SK-N-SH (cell line): ENCODE measurements around the gene LIPN. TPM values are rescaled to one million over a fixed set of nuclear protein-coding genes. Genes with fewer than 3 reads are reported as not detected.
A peak's percentile ranks its signal among the peaks of the same experiment; 100 is the strongest.

Experiments
- CTCF ChIA-PET: fragments of 300-600, 350-600 bp; formaldehyde crosslinking; extraction: SDS; loops from one replicate; lab custom pipeline; 2021; lab: Yijun Ruan, JAX
- POLR2A ChIA-PET: fragments of 350-600 bp; sonication (Branson Sonifier 250); formaldehyde crosslinking; extraction: SDS; loops from one replicate; lab custom pipeline; 2020; ENCODE audit warnings: antibody characterized with exemption, inconsistent platforms; lab: Yijun Ruan, JAX
- DNase-seq: peaks from one replicate; pipeline ENCODE4 v3.0.0; 2012
- H2AFZ ChIP-seq: fragments of 200-600 bp; sonication (generic); 2 replicates; pipeline ENCODE4 v1.8.1; 2016; ENCODE audit warnings: antibody characterized with exemption, mild to moderate bottlenecking, low read depth
- H3F3A ChIP-seq: fragments of 200-600 bp; sonication (generic); replicated peaks from 2 replicates; pipeline ENCODE3; 2016; ENCODE audit warnings: antibody characterized with exemption, mild to moderate bottlenecking; ENCODE audit not compliant: insufficient read depth
- H3K27ac ChIP-seq, 2 experiments: fragments of 200-500 bp in 1 of 2; fragments of 200-600 bp in 1 of 2; sonication (Bioruptor generic) in 1 of 2; sonication (generic), shearing (Covaris generic) in 1 of 2; 2 replicates each; pipeline versions ENCODE4 v1.5.1 to v1.6.1; 2014 to 2016; ENCODE audit warnings: low read depth in 2 of 2, inconsistent platforms in 1 of 2, low read length in 1 of 2, mild to moderate bottlenecking in 1 of 2, mixed read lengths in 1 of 2
- H3K27me3 ChIP-seq: fragments of 200-600 bp; sonication (generic), shearing (Covaris generic); 2 replicates; pipeline ENCODE4 v1.6.1; 2016; ENCODE audit warnings: mixed run types; ENCODE audit not compliant: insufficient read depth
- H3K36me3 ChIP-seq, 2 experiments: fragments of 200-500 bp in 1 of 2; fragments of 200-600 bp in 1 of 2; sonication (Bioruptor generic) in 1 of 2; sonication (generic) in 1 of 2; replicated peaks in 1 of 2; 2 replicates each; pipeline versions ENCODE3 to v1.5.1; 2014 to 2016; ENCODE audit warnings: low read length in 1 of 2, mild to moderate bottlenecking in 1 of 2; ENCODE audit not compliant: insufficient read depth in 2 of 2, control insufficient read depth in 1 of 2
- H3K4me1 ChIP-seq, 2 experiments: fragments of 200-500 bp in 1 of 2; fragments of 200-600 bp in 1 of 2; sonication (Bioruptor generic) in 1 of 2; sonication (generic), shearing (Covaris generic) in 1 of 2; 2 replicates each; pipeline versions ENCODE4 v1.5.1 to v1.6.1; 2014 to 2016; ENCODE audit warnings: low read depth in 1 of 2, low read length in 1 of 2, mixed run types in 1 of 2; ENCODE audit not compliant: insufficient read depth in 2 of 2, control insufficient read depth in 1 of 2
- H3K4me2 ChIP-seq: fragments of 200-600 bp; sonication (generic), shearing (Covaris generic); 2 replicates; pipeline ENCODE4 v1.6.1; 2017; ENCODE audit warnings: mixed run types
- H3K4me3 ChIP-seq, 2 experiments: fragments of 200-500 bp in 1 of 2; fragments of 200-600 bp in 1 of 2; sonication (Bioruptor generic) in 1 of 2; sonication (generic), shearing (Covaris generic) in 1 of 2; 2 replicates each; pipeline versions ENCODE4 v1.5.1 to v1.8.1; 2014 to 2016; ENCODE audit warnings: low read depth in 2 of 2, inconsistent platforms in 1 of 2, low read length in 1 of 2, mild to moderate bottlenecking in 1 of 2, mixed read lengths in 1 of 2, moderate library complexity in 1 of 2
- H3K79me2 ChIP-seq: fragments of 200-600 bp; sonication (generic); 2 replicates; pipeline ENCODE4 v1.8.1; 2017; ENCODE audit warnings: mild to moderate bottlenecking; ENCODE audit not compliant: insufficient read depth
- H3K9ac ChIP-seq: fragments of 200-600 bp; sonication (generic); 2 replicates; pipeline ENCODE4 v1.6.1; 2017; ENCODE audit warnings: mixed run types
- H3K9me2 ChIP-seq: fragments of 200-600 bp; sonication (generic); 2 replicates; pipeline ENCODE4 v1.6.1; 2017; ENCODE audit warnings: mixed run types
- H3K9me3 ChIP-seq: fragments of 200-600 bp; sonication (generic); 2 replicates; pipeline ENCODE4 v1.6.1; 2017; ENCODE audit warnings: mixed run types, mild to moderate bottlenecking, moderate library complexity
- H4K20me1 ChIP-seq: fragments of 200-600 bp; sonication (generic); 2 replicates; pipeline ENCODE4 v1.6.1; 2017; ENCODE audit warnings: mild to moderate bottlenecking, mixed run types; ENCODE audit not compliant: insufficient read depth
- FOSL2 ChIP-seq: IDR thresholded peaks from 2 replicates; pipeline ENCODE4 v1.4.0; 2012; ENCODE audit warnings: low read depth, mild to moderate bottlenecking, moderate library complexity, borderline replicate concordance
- FOXJ3 ChIP-seq: sonication (generic); formaldehyde crosslinking; IDR thresholded peaks from 2 replicates; pipeline ENCODE4 v1.5.1; 2020; ENCODE audit warnings: mild to moderate bottlenecking, missing genetic modification reagents
- GABPA ChIP-seq: IDR thresholded peaks from 2 replicates; pipeline ENCODE4 v1.4.0; 2012; ENCODE audit warnings: low read depth, mild to moderate bottlenecking
- GATA2 ChIP-seq: sonication (generic); formaldehyde crosslinking; IDR thresholded peaks from 2 replicates; pipeline ENCODE4 v1.5.0; 2020; ENCODE audit warnings: mild to moderate bottlenecking, missing genetic modification reagents
- MXI1 ChIP-seq: IDR thresholded peaks from 2 replicates; pipeline ENCODE4 v1.6.1; 2012; ENCODE audit warnings: mild to moderate bottlenecking, low read depth, low read length, improper control_type of control experiment
- NFIC ChIP-seq: IDR thresholded peaks from 2 replicates; pipeline ENCODE4 v1.4.0; 2012; ENCODE audit warnings: borderline replicate concordance
- NRF1 ChIP-seq: IDR thresholded peaks from 2 replicates; pipeline ENCODE4 v1.6.1; 2012; ENCODE audit warnings: low read depth, mild to moderate bottlenecking, low read length
- POLR2AphosphoS5 ChIP-seq: IDR thresholded peaks from 2 replicates; pipeline ENCODE4 v1.6.1; 2012; ENCODE audit warnings: low read depth, low read length
- RCOR1 ChIP-seq: fragments of 150-350 bp; IDR thresholded peaks from 2 replicates; pipeline ENCODE4 v1.6.1; 2017; ENCODE audit warnings: antibody characterized with exemption, low read length
- RXRA ChIP-seq: IDR thresholded peaks from 2 replicates; pipeline ENCODE4 v1.4.0; 2012; ENCODE audit warnings: low read depth, mild to moderate bottlenecking, borderline replicate concordance
- SIN3A ChIP-seq: IDR thresholded peaks from 2 replicates; pipeline ENCODE4 v1.6.1; 2012; ENCODE audit warnings: low read depth, mild to moderate bottlenecking, low read length, moderate library complexity, borderline replicate concordance
- TAF1 ChIP-seq: IDR thresholded peaks from 2 replicates; pipeline ENCODE4 v1.6.1; 2012; ENCODE audit warnings: low read depth, mild to moderate bottlenecking, low read length, moderate library complexity, borderline replicate concordance
- TCF12 ChIP-seq: IDR thresholded peaks from 2 replicates; pipeline ENCODE4 v1.4.0; 2012
- TEAD4 ChIP-seq: IDR thresholded peaks from 2 replicates; pipeline ENCODE4 v1.4.0; 2012; ENCODE audit warnings: mild to moderate bottlenecking, borderline replicate concordance; ENCODE audit not compliant: insufficient read depth
- YY1 ChIP-seq: IDR thresholded peaks from 2 replicates; pipeline ENCODE4 v1.4.0; 2012; ENCODE audit warnings: low read depth, mild to moderate bottlenecking
- WGBS: methylation state at CpG from one replicate; pipeline ENCODE4 v1.1.6; 2017; ENCODE audit warnings: low lambda C conversion rate; 5-methylcytosine and 5-hydroxymethylcytosine counted together
- polyA plus RNA-seq, 3 experiments: library from polyadenylated mRNA; depleted of rRNA; stranded (reverse); fragments of >200 nt; gene quantifications; 2 replicates each; pipeline ENCODE4 v1.2.3, GENCODE V29; 2012
- TF ChIP-seq, protein P1 (sequence below): IDR thresholded peaks from 2 replicates; pipeline ENCODE4 v1.4.0; 2012; ENCODE audit warnings: low read depth, borderline replicate concordance
- TF ChIP-seq, protein P2 (sequence below): IDR thresholded peaks from 2 replicates; pipeline ENCODE4 v1.4.0; 2012; ENCODE audit warnings: low read depth, borderline replicate concordance
- TF ChIP-seq, protein P3 (sequence below): fragments of 200-600 bp; sonication (generic); IDR thresholded peaks from 2 replicates; pipeline ENCODE4 v1.6.1; 2017; ENCODE audit warnings: antibody characterized with exemption, mild to moderate bottlenecking, moderate library complexity

Gene LIPN
- polyA plus RNA-seq, 1 of the 3 experiments (the other 2 are of a cell fraction) = not detected

DNA sequence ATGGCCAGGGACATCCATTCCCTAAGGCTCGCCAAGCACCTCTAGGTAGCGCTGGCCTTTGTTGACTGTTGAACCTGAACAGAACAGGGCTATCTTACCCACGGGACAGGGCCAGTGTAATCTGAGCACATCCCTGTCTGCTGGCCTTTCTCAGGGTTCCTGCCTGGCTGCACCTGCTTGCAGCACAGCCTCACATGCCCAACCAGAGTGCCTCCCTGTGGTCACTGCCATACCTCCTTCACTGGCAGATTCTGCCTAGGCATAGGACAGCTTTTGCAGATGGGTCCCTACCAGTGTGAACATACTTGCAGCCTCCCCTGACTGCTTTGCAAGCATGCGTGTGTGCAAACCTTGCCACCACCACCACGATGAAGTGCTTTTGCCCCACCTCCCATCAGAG is 15.8 kb upstream of the LIPN start (continued):
- no peak for TF ChIP-seq FOSL2
- no peak for TF ChIP-seq TCF12
- TF ChIP-seq RCOR1 = no peak

DNA sequence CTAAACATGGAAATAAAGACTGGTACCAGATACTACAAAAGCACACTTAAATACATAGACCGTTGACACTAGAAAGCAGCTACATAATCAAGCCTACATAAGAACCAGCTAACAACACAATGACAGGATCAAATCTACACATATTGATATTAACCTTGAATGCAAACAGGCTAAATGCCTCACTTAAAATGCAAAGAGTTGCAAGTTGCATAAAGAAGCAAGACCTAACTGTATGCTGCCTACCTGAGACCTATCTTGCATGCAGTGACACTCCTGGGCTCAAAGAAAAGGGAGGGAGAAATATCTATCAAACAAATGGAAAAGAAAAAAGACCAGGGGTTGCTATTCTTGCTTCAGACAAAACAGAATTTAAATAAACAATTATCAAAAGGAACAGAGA is 14.2 kb upstream of the LIPN start:
- Histone ChIP-seq H4K20me1 (no peaks in the 10 kb centered on the region), H3K36me3 (no peaks in the 10 kb centered on the region), H2AFZ (no peak overlapping the region), H3F3A (no peaks in the 10 kb centered on the region), H3K4me1 (no peaks in the 10 kb centered on the region), H3K27ac (no peak overlapping the region), H3K4me2 (no peak overlapping the region), H3K79me2 (no peaks in the 10 kb centered on the region), H3K4me3 (no peak overlapping the region), H3K9ac (no peak overlapping the region), H3K9me3 (peaks cover 14% of the 10 kb centered on the region; the same call in 1 of the 2 replicates), H3K27me3 (no peaks in the 10 kb centered on the region), H3K9me2 (no peaks in the 10 kb centered on the region)
- WGBS = 25% methylated on average over 1 of the region's 1 CpG
- TF ChIP-seq, protein P1, sequence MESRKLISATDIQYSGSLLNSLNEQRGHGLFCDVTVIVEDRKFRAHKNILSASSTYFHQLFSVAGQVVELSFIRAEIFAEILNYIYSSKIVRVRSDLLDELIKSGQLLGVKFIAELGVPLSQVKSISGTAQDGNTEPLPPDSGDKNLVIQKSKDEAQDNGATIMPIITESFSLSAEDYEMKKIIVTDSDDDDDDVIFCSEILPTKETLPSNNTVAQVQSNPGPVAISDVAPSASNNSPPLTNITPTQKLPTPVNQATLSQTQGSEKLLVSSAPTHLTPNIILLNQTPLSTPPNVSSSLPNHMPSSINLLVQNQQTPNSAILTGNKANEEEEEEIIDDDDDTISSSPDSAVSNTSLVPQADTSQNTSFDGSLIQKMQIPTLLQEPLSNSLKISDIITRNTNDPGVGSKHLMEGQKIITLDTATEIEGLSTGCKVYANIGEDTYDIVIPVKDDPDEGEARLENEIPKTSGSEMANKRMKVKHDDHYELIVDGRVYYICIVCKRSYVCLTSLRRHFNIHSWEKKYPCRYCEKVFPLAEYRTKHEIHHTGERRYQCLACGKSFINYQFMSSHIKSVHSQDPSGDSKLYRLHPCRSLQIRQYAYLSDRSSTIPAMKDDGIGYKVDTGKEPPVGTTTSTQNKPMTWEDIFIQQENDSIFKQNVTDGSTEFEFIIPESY = no peak
- TF ChIP-seq YY1 (no peak), SIN3A (no peak), RXRA (no peak), TAF1 (no peak), FOXJ3 (CRISPR knock-in tag) (no peak), GABPA (no peak), RCOR1 (no peak)
- TF ChIP-seq, protein P2, sequence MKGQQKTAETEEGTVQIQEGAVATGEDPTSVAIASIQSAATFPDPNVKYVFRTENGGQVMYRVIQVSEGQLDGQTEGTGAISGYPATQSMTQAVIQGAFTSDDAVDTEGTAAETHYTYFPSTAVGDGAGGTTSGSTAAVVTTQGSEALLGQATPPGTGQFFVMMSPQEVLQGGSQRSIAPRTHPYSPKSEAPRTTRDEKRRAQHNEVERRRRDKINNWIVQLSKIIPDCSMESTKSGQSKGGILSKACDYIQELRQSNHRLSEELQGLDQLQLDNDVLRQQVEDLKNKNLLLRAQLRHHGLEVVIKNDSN = no peak
- no peak for DNase-seq
- POLR2A ChIA-PET = no interaction called here
- CTCF ChIA-PET = interaction anchor here (0.6 kb wide), 1 partner anchor 134 kb away, joined by 3 read pairs; no protein-coding TSS in a partner anchor

DNA sequence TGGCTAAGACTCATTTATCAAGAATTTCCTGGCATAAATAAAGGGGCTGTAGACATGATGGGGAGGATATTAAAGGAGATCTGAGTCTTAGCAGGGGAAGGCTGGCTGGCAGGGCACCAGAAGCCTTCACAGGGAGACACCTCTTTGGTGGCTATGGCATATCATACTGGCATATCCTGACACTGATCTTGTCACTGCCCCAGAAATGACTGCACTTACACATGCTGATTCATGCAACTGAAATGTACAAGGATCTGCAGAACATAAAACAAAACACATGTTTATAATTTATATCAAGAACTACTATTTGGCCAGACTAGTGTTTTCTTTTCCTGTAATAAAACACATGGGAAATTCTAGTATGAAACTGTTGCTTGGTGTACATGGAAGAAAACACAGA is 5.5 kb upstream of the LIPN start:
- H3F3A ChIP-seq = peaks cover 13% of the 10 kb centered on the region
- no peaks in the 10 kb centered on the region for H3K9me2 ChIP-seq
- 0 out of 2 replicates have a peak overlapping the region, but pooled peaks have one; percentile 1 for H3K4me2 ChIP-seq
- H4K20me1 ChIP-seq = no peaks in the 10 kb centered on the region
- peak; percentile 22 for DNase-seq
- H3K9ac ChIP-seq = no peak overlapping the region
- ChIA-PET POLR2A (no interaction called here), CTCF (no interaction called here)
- H3K4me3 ChIP-seq = no peak overlapping the region
- peaks cover 0 to 7% of the 10 kb centered on the region in 2 experiments; a peak in 2 of 4 replicates for H3K4me1 ChIP-seq
- H3K27me3 ChIP-seq = no peaks in the 10 kb centered on the region
- H3K9me3 ChIP-seq = 0 out of 2 replicates have a peak, but pooled peaks cover 6% of the 10 kb centered on the region
- H3K27ac ChIP-seq = peak overlapping the region; percentile 53 to 66; a peak in 3 of 4 replicates
- no peaks in the 10 kb centered on the region for H3K79me2 ChIP-seq
- no peak overlapping the region for H2AFZ ChIP-seq
- no peaks in the 10 kb centered on the region for H3K36me3 ChIP-seq
- TF ChIP-seq SIN3A = no peak
- peak; percentile 98 for TF ChIP-seq TCF12
- TF ChIP-seq NRF1 = no peak
- TF ChIP-seq TEAD4 = peak; percentile 67; the same call in 1 of the 2 replicates
- 0 out of 2 replicates have a peak, but pooled peaks have one; percentile 22 for TF ChIP-seq GATA2 (CRISPR knock-in tag)
- TF ChIP-seq, protein P3, sequence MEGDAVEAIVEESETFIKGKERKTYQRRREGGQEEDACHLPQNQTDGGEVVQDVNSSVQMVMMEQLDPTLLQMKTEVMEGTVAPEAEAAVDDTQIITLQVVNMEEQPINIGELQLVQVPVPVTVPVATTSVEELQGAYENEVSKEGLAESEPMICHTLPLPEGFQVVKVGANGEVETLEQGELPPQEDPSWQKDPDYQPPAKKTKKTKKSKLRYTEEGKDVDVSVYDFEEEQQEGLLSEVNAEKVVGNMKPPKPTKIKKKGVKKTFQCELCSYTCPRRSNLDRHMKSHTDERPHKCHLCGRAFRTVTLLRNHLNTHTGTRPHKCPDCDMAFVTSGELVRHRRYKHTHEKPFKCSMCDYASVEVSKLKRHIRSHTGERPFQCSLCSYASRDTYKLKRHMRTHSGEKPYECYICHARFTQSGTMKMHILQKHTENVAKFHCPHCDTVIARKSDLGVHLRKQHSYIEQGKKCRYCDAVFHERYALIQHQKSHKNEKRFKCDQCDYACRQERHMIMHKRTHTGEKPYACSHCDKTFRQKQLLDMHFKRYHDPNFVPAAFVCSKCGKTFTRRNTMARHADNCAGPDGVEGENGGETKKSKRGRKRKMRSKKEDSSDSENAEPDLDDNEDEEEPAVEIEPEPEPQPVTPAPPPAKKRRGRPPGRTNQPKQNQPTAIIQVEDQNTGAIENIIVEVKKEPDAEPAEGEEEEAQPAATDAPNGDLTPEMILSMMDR = no peak
- peak; percentile 77 for TF ChIP-seq RXRA
- no peak for TF ChIP-seq MXI1
- peak; percentile 85 for TF ChIP-seq POLR2AphosphoS5
- peak; percentile 86 for TF ChIP-seq NFIC
- TF ChIP-seq, protein P1 = 0 out of 2 replicates have a peak, but pooled peaks have one; percentile 33
